Neural cell (in vitro differentiated cells): ENCODE data around the gene WRAP73. TPM values are rescaled to one million over a fixed set of nuclear protein-coding genes. Genes with fewer than 3 reads are reported as not detected.
A peak's percentile ranks its signal among the peaks of the same experiment; 100 is the strongest.
"Not testable (repeated sequence)": the region's sequence is repeated elsewhere in the genome, so short reads cannot be mapped to it uniquely, and the experiment has no call there.

Experiments used
- H2AFZ ChIP-seq: fragments of 200-600, 300-800 bp; sonication (generic), shearing (Covaris generic); 2 replicates; pipeline ENCODE4 v1.6.0; 2014; ENCODE audit warnings: low read depth, mild to moderate bottlenecking, antibody characterized with exemption, low read length, moderate library complexity
- H3F3A ChIP-seq: fragments of 200-600 bp; shearing (Covaris generic); 2 replicates; pipeline ENCODE4 v1.6.1; 2016; ENCODE audit warnings: mild to moderate bottlenecking, moderate library complexity, mixed read lengths, antibody characterized with exemption, low read length; ENCODE audit not compliant: insufficient read depth, poor library complexity, severe bottlenecking
- H3K27ac ChIP-seq: fragments of 200-600, 300-800 bp; sonication (generic), shearing (Covaris generic); 2 replicates; pipeline ENCODE4 v1.5.1; 2014; ENCODE audit warnings: mild to moderate bottlenecking, low read length, moderate library complexity
- H3K27me3 ChIP-seq: fragments of 300-800, 200-600 bp; sonication (generic), shearing (Covaris generic); 2 replicates; pipeline ENCODE4 v1.6.0; 2014; ENCODE audit warnings: mild to moderate bottlenecking, low read depth, low read length, moderate library complexity; ENCODE audit not compliant: insufficient read depth
- H3K36me3 ChIP-seq: fragments of 300-800, 200-600 bp; sonication (generic), shearing (Covaris generic); 2 replicates; pipeline ENCODE4 v1.5.1; 2014; ENCODE audit warnings: mild to moderate bottlenecking, antibody characterized with exemption, low read length, moderate library complexity; ENCODE audit not compliant: insufficient read depth
- H3K4me2 ChIP-seq: fragments of 300-800, 200-600 bp; sonication (generic), shearing (Covaris generic); 2 replicates; pipeline ENCODE4 v1.6.0; 2014; ENCODE audit warnings: mild to moderate bottlenecking, low read length
- H3K4me3 ChIP-seq: fragments of 300-800, 200-600 bp; sonication (generic), shearing (Covaris generic); 2 replicates; pipeline ENCODE4 v1.5.1; 2014; ENCODE audit warnings: mild to moderate bottlenecking, low read length, moderate library complexity
- H3K79me2 ChIP-seq: fragments of 200-600 bp; shearing (Covaris generic); replicated peaks from 2 replicates; pipeline ENCODE4 v1.6.0; 2014; ENCODE audit warnings: mild to moderate bottlenecking, low read length, moderate library complexity; ENCODE audit not compliant: insufficient read depth
- H3K9ac ChIP-seq: fragments of 300-800, 200-600 bp; sonication (generic), shearing (Covaris generic); 2 replicates; pipeline ENCODE4 v1.6.1; 2016; ENCODE audit warnings: mild to moderate bottlenecking, low read length, mixed read lengths
- H3K9me2 ChIP-seq: fragments of 200-600 bp; shearing (Covaris generic); 2 replicates; pipeline ENCODE4 v1.6.1; 2016; ENCODE audit warnings: mild to moderate bottlenecking, low read length, mixed read lengths; ENCODE audit not compliant: insufficient read depth
- H3K9me3 ChIP-seq: fragments of 200-600, 300-800 bp; sonication (generic), shearing (Covaris generic); 2 replicates; pipeline ENCODE4 v1.6.1; 2016; ENCODE audit warnings: mild to moderate bottlenecking, mixed run types, low read length, moderate library complexity, mixed read lengths
- H4K20me1 ChIP-seq: fragments of 200-600 bp; shearing (Covaris generic); 2 replicates; pipeline ENCODE4 v1.6.1; 2016; ENCODE audit warnings: mild to moderate bottlenecking, mixed run types; ENCODE audit not compliant: insufficient read depth
- EZH2 ChIP-seq: fragments of 200-600, 300-800 bp; shearing (Covaris generic), sonication (generic); IDR thresholded peaks from 2 replicates; pipeline ENCODE4 v1.6.1; 2014; ENCODE audit warnings: antibody characterized with exemption, low read length, borderline replicate concordance, mild to moderate bottlenecking; ENCODE audit not compliant: insufficient read depth, poor library complexity, severe bottlenecking
- MXI1 ChIP-seq: fragments of 450-650 bp; conservative IDR thresholded peaks from 2 replicates; pipeline ENCODE4 v1.6.1; 2014; ENCODE audit warnings: antibody characterized with exemption, mild to moderate bottlenecking; ENCODE audit not compliant: poor library complexity, severe bottlenecking
- POLR2AphosphoS5 ChIP-seq: IDR thresholded peaks from 2 replicates; pipeline ENCODE4 v1.6.1; 2012
- RAD21 ChIP-seq: fragments of 450-650 bp; conservative IDR thresholded peaks from 2 replicates; pipeline ENCODE4 v1.6.1; 2014; ENCODE audit warnings: antibody characterized with exemption, mild to moderate bottlenecking, moderate library complexity
- SMC3 ChIP-seq: fragments of 450-650 bp; conservative IDR thresholded peaks from 2 replicates; pipeline ENCODE4 v1.6.1; 2014; ENCODE audit warnings: antibody characterized with exemption, mild to moderate bottlenecking, moderate library complexity; ENCODE audit not compliant: poor library complexity
- TAF1 ChIP-seq: IDR thresholded peaks from 2 replicates; pipeline ENCODE4 v1.6.1; 2012; ENCODE audit warnings: low read depth
- polyA plus RNA-seq: library from polyadenylated mRNA; depleted of rRNA; stranded (reverse); fragments of >200 nt; gene quantifications from 2 replicates; pipeline ENCODE4 v1.2.3, GENCODE V29; 2014
- TF ChIP-seq, protein P1 (sequence below): IDR thresholded peaks from 2 replicates; pipeline ENCODE4 v1.6.1; 2012; ENCODE audit warnings: borderline replicate concordance
- TF ChIP-seq, protein P2 (sequence below): fragments of 450-650 bp; IDR thresholded peaks from 2 replicates; pipeline ENCODE4 v1.5.1; 2014; ENCODE audit warnings: antibody characterized with exemption, mild to moderate bottlenecking, moderate library complexity; ENCODE audit not compliant: poor library complexity, severe bottlenecking

WRAP73 gene
- polyA plus RNA-seq, 1 donor from 2014 or later, result 32.9 TPM

GRCh38 chr1:3623441-3624199 is 26.3 kb downstream of the WRAP73 start:
- H3K9ac ChIP-seq, result peak overlapping the region; percentile 71
- no peaks in the 10 kb centered on the region for H3K27me3 ChIP-seq
- peaks cover 10% of the 10 kb centered on the region for H3K79me2 ChIP-seq
- no peaks in the 10 kb centered on the region for H3K36me3 ChIP-seq
- H3K9me3 ChIP-seq, result no peaks in the 10 kb centered on the region
- peak overlapping the region; percentile 42 for H3K27ac ChIP-seq
- H3K4me3 ChIP-seq, result peak overlapping the region; percentile 100
- TF ChIP-seq, protein P1, sequence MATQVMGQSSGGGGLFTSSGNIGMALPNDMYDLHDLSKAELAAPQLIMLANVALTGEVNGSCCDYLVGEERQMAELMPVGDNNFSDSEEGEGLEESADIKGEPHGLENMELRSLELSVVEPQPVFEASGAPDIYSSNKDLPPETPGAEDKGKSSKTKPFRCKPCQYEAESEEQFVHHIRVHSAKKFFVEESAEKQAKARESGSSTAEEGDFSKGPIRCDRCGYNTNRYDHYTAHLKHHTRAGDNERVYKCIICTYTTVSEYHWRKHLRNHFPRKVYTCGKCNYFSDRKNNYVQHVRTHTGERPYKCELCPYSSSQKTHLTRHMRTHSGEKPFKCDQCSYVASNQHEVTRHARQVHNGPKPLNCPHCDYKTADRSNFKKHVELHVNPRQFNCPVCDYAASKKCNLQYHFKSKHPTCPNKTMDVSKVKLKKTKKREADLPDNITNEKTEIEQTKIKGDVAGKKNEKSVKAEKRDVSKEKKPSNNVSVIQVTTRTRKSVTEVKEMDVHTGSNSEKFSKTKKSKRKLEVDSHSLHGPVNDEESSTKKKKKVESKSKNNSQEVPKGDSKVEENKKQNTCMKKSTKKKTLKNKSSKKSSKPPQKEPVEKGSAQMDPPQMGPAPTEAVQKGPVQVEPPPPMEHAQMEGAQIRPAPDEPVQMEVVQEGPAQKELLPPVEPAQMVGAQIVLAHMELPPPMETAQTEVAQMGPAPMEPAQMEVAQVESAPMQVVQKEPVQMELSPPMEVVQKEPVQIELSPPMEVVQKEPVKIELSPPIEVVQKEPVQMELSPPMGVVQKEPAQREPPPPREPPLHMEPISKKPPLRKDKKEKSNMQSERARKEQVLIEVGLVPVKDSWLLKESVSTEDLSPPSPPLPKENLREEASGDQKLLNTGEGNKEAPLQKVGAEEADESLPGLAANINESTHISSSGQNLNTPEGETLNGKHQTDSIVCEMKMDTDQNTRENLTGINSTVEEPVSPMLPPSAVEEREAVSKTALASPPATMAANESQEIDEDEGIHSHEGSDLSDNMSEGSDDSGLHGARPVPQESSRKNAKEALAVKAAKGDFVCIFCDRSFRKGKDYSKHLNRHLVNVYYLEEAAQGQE, result no peak
- no peak for TF ChIP-seq POLR2AphosphoS5
- TF ChIP-seq SMC3, result no peak
- no peak for TF ChIP-seq TAF1
- TF ChIP-seq MXI1, result no peak
- TF ChIP-seq EZH2, result no peak
- no peak for TF ChIP-seq RAD21
- TF ChIP-seq, protein P2, sequence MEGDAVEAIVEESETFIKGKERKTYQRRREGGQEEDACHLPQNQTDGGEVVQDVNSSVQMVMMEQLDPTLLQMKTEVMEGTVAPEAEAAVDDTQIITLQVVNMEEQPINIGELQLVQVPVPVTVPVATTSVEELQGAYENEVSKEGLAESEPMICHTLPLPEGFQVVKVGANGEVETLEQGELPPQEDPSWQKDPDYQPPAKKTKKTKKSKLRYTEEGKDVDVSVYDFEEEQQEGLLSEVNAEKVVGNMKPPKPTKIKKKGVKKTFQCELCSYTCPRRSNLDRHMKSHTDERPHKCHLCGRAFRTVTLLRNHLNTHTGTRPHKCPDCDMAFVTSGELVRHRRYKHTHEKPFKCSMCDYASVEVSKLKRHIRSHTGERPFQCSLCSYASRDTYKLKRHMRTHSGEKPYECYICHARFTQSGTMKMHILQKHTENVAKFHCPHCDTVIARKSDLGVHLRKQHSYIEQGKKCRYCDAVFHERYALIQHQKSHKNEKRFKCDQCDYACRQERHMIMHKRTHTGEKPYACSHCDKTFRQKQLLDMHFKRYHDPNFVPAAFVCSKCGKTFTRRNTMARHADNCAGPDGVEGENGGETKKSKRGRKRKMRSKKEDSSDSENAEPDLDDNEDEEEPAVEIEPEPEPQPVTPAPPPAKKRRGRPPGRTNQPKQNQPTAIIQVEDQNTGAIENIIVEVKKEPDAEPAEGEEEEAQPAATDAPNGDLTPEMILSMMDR, result no peak
- H3K4me2 ChIP-seq, result peak overlapping the region; percentile 62
- H2AFZ ChIP-seq, result peak overlapping the region; percentile 80
- no peaks in the 10 kb centered on the region for H3K9me2 ChIP-seq
- peaks cover 5% of the 10 kb centered on the region for H4K20me1 ChIP-seq
- no peaks in the 10 kb centered on the region for H3F3A ChIP-seq

DNA sequence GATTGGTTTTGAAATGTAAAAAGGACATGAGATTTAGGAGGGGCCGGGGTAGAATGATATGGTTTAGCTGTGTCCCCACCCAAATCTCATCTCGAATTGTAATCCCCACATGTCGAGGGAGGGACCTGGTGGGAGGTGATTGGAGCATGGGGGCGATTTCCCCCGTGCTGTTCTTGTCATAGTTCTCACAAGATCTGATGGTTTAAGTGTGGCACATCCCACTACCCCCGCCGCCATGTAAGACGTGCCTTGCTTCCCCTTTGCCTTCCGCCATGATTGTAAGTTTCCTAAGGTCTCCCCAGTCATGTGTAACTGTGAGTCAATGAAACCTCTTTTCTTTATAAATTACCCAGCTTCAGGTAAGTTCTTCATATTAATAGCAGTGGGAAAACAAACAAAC is 27.8 kb downstream of the WRAP73 start:
- not testable (repeated sequence) for H3K9ac ChIP-seq, H3K9me2 ChIP-seq, H4K20me1 ChIP-seq, H3K27ac ChIP-seq, H3K9me3 ChIP-seq, H3K27me3 ChIP-seq, H3K36me3 ChIP-seq, H3F3A ChIP-seq, H3K4me2 ChIP-seq, H2AFZ ChIP-seq
- peaks cover 10% of the 10 kb centered on the region for H3K79me2 ChIP-seq
- H3K4me3 ChIP-seq, result peak overlapping the region; percentile 100

DNA sequence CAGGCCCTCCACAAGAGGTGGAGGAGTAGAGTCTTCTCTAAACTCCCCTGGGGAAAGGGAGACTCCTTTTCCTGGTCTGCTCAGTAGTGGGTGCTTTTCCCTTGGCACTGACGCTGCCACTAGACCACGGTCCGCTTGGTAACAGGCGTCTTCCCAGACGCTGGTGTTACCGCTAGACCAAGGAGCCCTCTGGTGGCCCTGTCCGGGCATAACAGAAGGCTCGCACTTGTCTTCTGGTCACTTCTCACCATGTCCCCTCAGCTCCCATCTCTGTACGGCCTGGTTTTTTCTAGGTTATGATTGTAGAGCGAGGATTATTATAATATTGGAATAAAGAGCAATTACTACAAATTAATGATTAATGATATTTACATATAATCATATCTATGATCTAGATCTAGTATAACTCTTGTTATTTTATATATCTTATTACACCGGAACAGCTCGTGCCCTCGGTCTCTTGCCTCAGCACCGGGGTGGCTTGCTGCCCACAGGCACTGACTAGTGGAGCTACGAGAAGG is 28.7 kb downstream of the WRAP73 start:
- H3K9ac ChIP-seq, H2AFZ ChIP-seq, H3K4me3 ChIP-seq, H3K27me3 ChIP-seq, H3K9me3 ChIP-seq, H3K36me3 ChIP-seq, H4K20me1 ChIP-seq, H3K27ac ChIP-seq, H3K4me2 ChIP-seq, H3F3A ChIP-seq, H3K9me2 ChIP-seq: not testable (repeated sequence)
- TF ChIP-seq, protein P2, result peak; percentile 69
- TF ChIP-seq SMC3, result peak; percentile 78
- TF ChIP-seq RAD21, result peak; percentile 59
- peaks cover 10% of the 10 kb centered on the region for H3K79me2 ChIP-seq
